Activated CD4-positive, alpha-beta T cell treated with anti-CD3 and anti-CD28 coated beads, Interleukin-2, amount 10 ng/mL, durations not matched to agents 24 days and 14 days (primary cell): Measurements from ENCODE around the gene COX6A2. TPM values are rescaled to one million over a fixed set of nuclear protein-coding genes. Genes with fewer than 3 reads are reported as not detected.

Source experiments
- DNase-seq: peaks from one replicate; pipeline ENCODE4 v3.0.0; 2022
- H3K27ac Mint-ChIP-seq: one replicate; pipeline ENCODE4 v1.8.0; 2022; ENCODE audit warnings: mild to moderate bottlenecking, mixed read lengths
- H3K27me3 Mint-ChIP-seq: one replicate; pipeline ENCODE4 v1.8.0; 2022; ENCODE audit warnings: mixed read lengths
- H3K36me3 Mint-ChIP-seq: one replicate; pipeline ENCODE4 v1.8.0; 2022; ENCODE audit warnings: low read depth, mild to moderate bottlenecking, mixed read lengths
- H3K4me1 Mint-ChIP-seq: one replicate; pipeline ENCODE4 v1.8.0; 2021; ENCODE audit warnings: mixed read lengths
- H3K4me3 Mint-ChIP-seq: one replicate; pipeline ENCODE4 v1.8.0; 2022; ENCODE audit warnings: mild to moderate bottlenecking, moderate library complexity, mixed read lengths
- H3K9me3 Mint-ChIP-seq: one replicate; pipeline ENCODE4 v1.8.0; 2021; ENCODE audit warnings: mixed read lengths
- intact Hi-C: fragments of 100-400 bp; cut with micrococcal nuclease; formaldehyde crosslinking; loops from one replicate; pipeline ENCODE4 v1.15.1; 2023
- total RNA-seq: library from RNA; stranded (reverse); gene quantifications from 2 replicates; pipeline ENCODE4 v1.2.3, GENCODE V29; 2022

COX6A2 gene
- not detected in 2 replicates for total RNA-seq

GRCh38 chr16:31428279-31428597 lies at the start of gene COX6A2:
TSS of gene COX6A2 (minus strand) at chr16:31428360. CDS start at chr16:31428325, 35 bp downstream.
- intact Hi-C loops = loop anchor here (10.0 kb wide), 1 partner anchor 163 kb away; no protein-coding TSS in a partner anchor
- no peak for DNase-seq
- H3K4me1 Mint-ChIP-seq = peaks cover 15% of the 10 kb centered on the region
- H3K36me3 Mint-ChIP-seq = no peaks in the 10 kb centered on the region
- peak within 1 kb of the TSS; percentile 17 for H3K4me3 Mint-ChIP-seq
- H3K9me3 Mint-ChIP-seq = no peaks in the 10 kb centered on the region
- no peaks in the 10 kb centered on the region for H3K27me3 Mint-ChIP-seq
- H3K27ac Mint-ChIP-seq = peak within 1 kb of the TSS; percentile 8

- H3K4me3 Mint-ChIP-seq = peak overlapping the region; percentile 90
- intact Hi-C loops = loop anchor here (1.0 to 5.0 kb wide), 3 partner anchors 10 to 390 kb away; partner anchors contain the start of gene ARMC5
- peak; percentile 82 for DNase-seq
- no peaks in the 10 kb centered on the region for H3K9me3 Mint-ChIP-seq
- no peaks in the 10 kb centered on the region for H3K36me3 Mint-ChIP-seq
- peaks cover 15% of the 10 kb centered on the region for H3K4me1 Mint-ChIP-seq
- H3K27ac Mint-ChIP-seq = peak overlapping the region; percentile 27
- peaks cover 45% of the 10 kb centered on the region for H3K27me3 Mint-ChIP-seq
These were observed 49.4 kb upstream of the COX6A2 start for GRCh38 chr16:31477220-31478216.

- H3K4me1 Mint-ChIP-seq = peaks cover 17% of the 10 kb centered on the region
- H3K27me3 Mint-ChIP-seq = peaks cover 43% of the 10 kb centered on the region
- DNase-seq = peak; percentile 93
- no peaks in the 10 kb centered on the region for H3K36me3 Mint-ChIP-seq
- intact Hi-C loops = loop anchor here (1.0 to 5.0 kb wide), 3 partner anchors 11 to 391 kb away; partner anchors contain the start of gene ARMC5
- no peaks in the 10 kb centered on the region for H3K9me3 Mint-ChIP-seq
- peak overlapping the region; percentile 90 for H3K4me3 Mint-ChIP-seq
- peak overlapping the region; percentile 66 for H3K27ac Mint-ChIP-seq
These were observed 48.4 kb upstream of the COX6A2 start for GRCh38 chr16:31476303-31477219.

GRCh38 chr16:31475946-31476302 lies 47.8 kb upstream of the COX6A2 start:
- H3K9me3 Mint-ChIP-seq = no peaks in the 10 kb centered on the region
- H3K27ac Mint-ChIP-seq = no peak overlapping the region
- H3K27me3 Mint-ChIP-seq = peaks cover 49% of the 10 kb centered on the region
- DNase-seq = peak; percentile 64
- intact Hi-C loops = loop anchor here (5.0 kb wide), 1 partner anchor 391 kb away; no protein-coding TSS in a partner anchor
- H3K4me1 Mint-ChIP-seq = peaks cover 19% of the 10 kb centered on the region
- peak overlapping the region; percentile 90 for H3K4me3 Mint-ChIP-seq
- no peaks in the 10 kb centered on the region for H3K36me3 Mint-ChIP-seq

GRCh38 chr16:31474773-31475738 lies 46.9 kb upstream of the COX6A2 start:
- intact Hi-C loops = loop anchor here (5.0 kb wide), 1 partner anchor 392 kb away; no protein-coding TSS in a partner anchor
- Mint-ChIP-seq H3K27me3 (peaks cover 49% of the 10 kb centered on the region), H3K27ac (no peak overlapping the region), H3K4me1 (peaks cover 19% of the 10 kb centered on the region), H3K36me3 (no peaks in the 10 kb centered on the region), H3K4me3 (no peak overlapping the region), H3K9me3 (no peaks in the 10 kb centered on the region)
- no peak for DNase-seq

- peaks cover 19% of the 10 kb centered on the region for H3K4me1 Mint-ChIP-seq
- H3K4me3 Mint-ChIP-seq = peak overlapping the region; percentile 3
- H3K27me3 Mint-ChIP-seq = peaks cover 44% of the 10 kb centered on the region
- H3K9me3 Mint-ChIP-seq = no peaks in the 10 kb centered on the region
- DNase-seq = peak; percentile 55
- no peak overlapping the region for H3K27ac Mint-ChIP-seq
- no peaks in the 10 kb centered on the region for H3K36me3 Mint-ChIP-seq
- intact Hi-C loops = no loop called here
These were observed 46.1 kb upstream of the COX6A2 start for GRCh38 chr16:31474173-31474714.

- no peaks in the 10 kb centered on the region for H3K9me3 Mint-ChIP-seq
- peaks cover 19% of the 10 kb centered on the region for H3K4me1 Mint-ChIP-seq
- no peak overlapping the region for H3K27ac Mint-ChIP-seq
- H3K4me3 Mint-ChIP-seq = no peak overlapping the region
- intact Hi-C loops = no loop called here
- no peaks in the 10 kb centered on the region for H3K36me3 Mint-ChIP-seq
- H3K27me3 Mint-ChIP-seq = peaks cover 44% of the 10 kb centered on the region
- peak; percentile 54 for DNase-seq
These were observed 45.3 kb upstream of the COX6A2 start for GRCh38 chr16:31473264-31473984.

- H3K27ac Mint-ChIP-seq = no peak overlapping the region
- H3K4me1 Mint-ChIP-seq = peaks cover 18% of the 10 kb centered on the region
- intact Hi-C loops = no loop called here
- H3K9me3 Mint-ChIP-seq = no peaks in the 10 kb centered on the region
- no peaks in the 10 kb centered on the region for H3K36me3 Mint-ChIP-seq
- H3K27me3 Mint-ChIP-seq = peaks cover 44% of the 10 kb centered on the region
- peak; percentile 82 for DNase-seq
- H3K4me3 Mint-ChIP-seq = peak overlapping the region; percentile 67
These were observed 44.6 kb upstream of the COX6A2 start for GRCh38 chr16:31472709-31473203.

- peak within 1 kb of the TSS; percentile 67 for H3K4me3 Mint-ChIP-seq
- no peak within 1 kb of the TSS for H3K27ac Mint-ChIP-seq
These were observed 43.9 kb upstream of the COX6A2 start, which contains the start of gene TGFB1I1 for GRCh38 chr16:31471875-31472708. TSS of gene TGFB1I1 (plus strand) at chr16:31472152. CDS start at chr16:31472189, 37 bp downstream.

GRCh38 chr16:31471241-31471874 lies 43.2 kb upstream of the COX6A2 start:
- H3K4me3 Mint-ChIP-seq = peak overlapping the region; percentile 33

More at GRCh38 chr16:31471875-31472708, 43.9 kb upstream of the COX6A2 start, which contains the start of gene TGFB1I1:
- Mint-ChIP-seq H3K27me3 (peaks cover 44% of the 10 kb centered on the region), H3K9me3 (no peaks in the 10 kb centered on the region), H3K4me1 (peaks cover 24% of the 10 kb centered on the region), H3K36me3 (peaks cover 2% of the 10 kb centered on the region)
- peak; percentile 55 for DNase-seq
- intact Hi-C loops = no loop called here

GRCh38 chr16:31470615-31471014 lies 42.5 kb upstream of the COX6A2 start:
- intact Hi-C loops = no loop called here
- Mint-ChIP-seq H3K36me3 (peaks cover 7% of the 10 kb centered on the region), H3K27me3 (peaks cover 37% of the 10 kb centered on the region), H3K4me1 (peaks cover 20% of the 10 kb centered on the region), H3K4me3 (no peak overlapping the region), H3K9me3 (no peaks in the 10 kb centered on the region), H3K27ac (no peak overlapping the region)
- DNase-seq = no peak

More at GRCh38 chr16:31471241-31471874, 43.2 kb upstream of the COX6A2 start:
- H3K9me3 Mint-ChIP-seq = no peaks in the 10 kb centered on the region
- H3K27ac Mint-ChIP-seq = no peak overlapping the region
- peak; percentile 58 for DNase-seq
- H3K27me3 Mint-ChIP-seq = peaks cover 40% of the 10 kb centered on the region
- intact Hi-C loops = no loop called here
- peaks cover 6% of the 10 kb centered on the region for H3K36me3 Mint-ChIP-seq
- H3K4me1 Mint-ChIP-seq = peaks cover 24% of the 10 kb centered on the region
